Measurements from ENCODE around the gene ERBB3.
A peak's percentile ranks its signal among the peaks of the same experiment; 100 is the strongest.

The ERBB3 gene

DNA sequence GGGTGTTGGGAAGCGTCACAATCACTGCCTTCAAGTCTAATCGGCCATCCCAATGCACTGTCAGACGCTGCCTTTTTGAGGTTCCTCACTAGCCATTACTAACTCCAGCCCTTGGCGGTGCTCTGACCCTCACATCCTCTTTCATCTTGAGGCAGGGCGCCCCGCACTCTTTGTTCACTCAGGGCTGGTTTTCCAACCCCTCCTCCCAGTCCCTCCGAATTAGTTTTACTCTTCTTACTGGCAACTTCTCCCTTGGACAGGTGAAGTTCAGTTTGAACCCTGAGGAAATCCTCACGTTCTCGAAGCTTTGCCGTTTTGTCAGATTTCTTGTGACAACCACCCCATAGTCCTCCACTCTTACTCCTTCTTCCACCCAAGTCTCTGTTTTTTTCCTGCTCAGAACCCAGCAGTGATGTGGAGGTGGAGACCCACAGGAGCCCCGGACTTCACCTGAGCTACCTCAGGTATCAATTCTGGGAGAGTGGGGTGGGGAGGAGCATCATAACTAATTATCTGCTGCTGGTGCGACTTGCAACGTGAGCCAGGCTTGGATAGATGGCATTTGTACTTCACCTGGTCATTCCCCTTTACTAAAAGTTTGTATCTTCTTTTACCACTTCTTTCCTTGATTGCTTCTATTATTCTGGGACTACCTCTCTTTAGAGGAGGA is 38.9 kb downstream of the ERBB3 start:
- TF ChIP-seq, protein P1, sequence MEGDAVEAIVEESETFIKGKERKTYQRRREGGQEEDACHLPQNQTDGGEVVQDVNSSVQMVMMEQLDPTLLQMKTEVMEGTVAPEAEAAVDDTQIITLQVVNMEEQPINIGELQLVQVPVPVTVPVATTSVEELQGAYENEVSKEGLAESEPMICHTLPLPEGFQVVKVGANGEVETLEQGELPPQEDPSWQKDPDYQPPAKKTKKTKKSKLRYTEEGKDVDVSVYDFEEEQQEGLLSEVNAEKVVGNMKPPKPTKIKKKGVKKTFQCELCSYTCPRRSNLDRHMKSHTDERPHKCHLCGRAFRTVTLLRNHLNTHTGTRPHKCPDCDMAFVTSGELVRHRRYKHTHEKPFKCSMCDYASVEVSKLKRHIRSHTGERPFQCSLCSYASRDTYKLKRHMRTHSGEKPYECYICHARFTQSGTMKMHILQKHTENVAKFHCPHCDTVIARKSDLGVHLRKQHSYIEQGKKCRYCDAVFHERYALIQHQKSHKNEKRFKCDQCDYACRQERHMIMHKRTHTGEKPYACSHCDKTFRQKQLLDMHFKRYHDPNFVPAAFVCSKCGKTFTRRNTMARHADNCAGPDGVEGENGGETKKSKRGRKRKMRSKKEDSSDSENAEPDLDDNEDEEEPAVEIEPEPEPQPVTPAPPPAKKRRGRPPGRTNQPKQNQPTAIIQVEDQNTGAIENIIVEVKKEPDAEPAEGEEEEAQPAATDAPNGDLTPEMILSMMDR (IDR thresholded peaks at IDR 0.05; ENCODE audit: borderline replicate concordance, control extremely low read depth, extremely low read depth, insufficient read depth, missing control alignments): no peak
- in situ Hi-C loops (cut with MboI; ENCODE audit: low sequenced_read_pairs, unreplicated experiment): no loop called here
- no peak for DNase-seq (ENCODE audit: low spot score)

DNA sequence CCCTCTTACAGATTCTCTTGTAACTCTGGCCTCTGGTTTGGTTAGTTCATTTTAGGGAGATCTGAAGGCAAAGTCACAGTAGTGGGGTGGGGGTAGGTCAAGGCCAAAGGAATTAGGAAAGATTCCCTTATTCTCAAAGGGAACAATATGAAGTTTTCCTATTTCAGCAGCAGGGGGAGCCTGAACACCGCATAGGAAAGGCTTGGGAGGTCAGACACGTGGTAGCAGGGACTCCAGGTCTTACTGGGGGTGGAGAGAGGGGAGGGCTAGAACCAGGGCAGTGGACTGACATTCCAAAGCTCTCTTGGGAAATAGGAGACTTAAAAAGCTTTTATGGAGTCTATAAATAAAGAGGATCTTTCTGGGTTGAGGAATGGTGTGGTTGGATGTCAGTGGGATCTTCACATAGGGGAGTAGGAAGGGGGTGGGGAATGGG is 39.4 kb downstream of the ERBB3 start:
- DNase-seq (ENCODE audit: low spot score): peak; percentile 73
- TF ChIP-seq, protein P1 (IDR thresholded peaks at IDR 0.05; ENCODE audit: borderline replicate concordance, control extremely low read depth, extremely low read depth, insufficient read depth, missing control alignments): peak; percentile 68
- in situ Hi-C loops (cut with MboI; ENCODE audit: low sequenced_read_pairs, unreplicated experiment): no loop called here

DNA sequence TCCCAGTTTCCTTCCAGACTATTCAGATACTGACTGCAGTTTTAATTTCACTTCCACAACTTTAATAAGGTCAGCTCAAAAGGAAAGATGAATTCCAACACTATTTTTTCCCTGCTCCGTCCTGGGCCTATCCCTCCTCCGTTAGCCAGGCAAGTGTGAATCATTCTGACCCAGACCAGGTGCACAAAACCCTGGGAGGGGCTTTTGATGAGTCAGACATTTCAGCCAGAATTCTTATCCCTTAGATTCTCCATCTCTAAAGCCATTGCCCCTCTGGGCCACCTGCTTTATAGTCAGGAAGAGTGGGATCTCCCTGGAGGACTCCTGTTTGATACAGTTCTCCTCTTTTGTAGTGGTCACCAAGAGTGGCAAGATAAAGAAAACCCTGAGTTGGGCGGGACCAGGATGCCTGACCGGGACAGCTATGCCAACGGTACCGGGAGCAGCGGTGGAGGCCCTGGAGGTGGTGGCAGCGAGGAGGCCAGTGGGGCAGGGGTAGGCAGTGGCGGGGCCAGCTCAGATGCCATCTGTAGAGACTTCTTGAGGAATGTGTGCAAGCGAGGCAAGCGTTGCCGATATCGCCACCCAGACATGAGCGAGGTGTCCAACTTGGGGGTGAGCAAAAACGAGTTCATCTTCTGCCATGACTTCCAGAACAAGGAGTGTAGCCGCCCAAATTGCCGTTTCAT is 40.3 kb downstream of the ERBB3 start:
- TF ChIP-seq, protein P1 (IDR thresholded peaks at IDR 0.05; ENCODE audit: borderline replicate concordance, control extremely low read depth, extremely low read depth, insufficient read depth, missing control alignments): no peak
- DNase-seq (ENCODE audit: low spot score): no peak
- in situ Hi-C loops (cut with MboI; ENCODE audit: low sequenced_read_pairs, unreplicated experiment): no loop called here

DNA sequence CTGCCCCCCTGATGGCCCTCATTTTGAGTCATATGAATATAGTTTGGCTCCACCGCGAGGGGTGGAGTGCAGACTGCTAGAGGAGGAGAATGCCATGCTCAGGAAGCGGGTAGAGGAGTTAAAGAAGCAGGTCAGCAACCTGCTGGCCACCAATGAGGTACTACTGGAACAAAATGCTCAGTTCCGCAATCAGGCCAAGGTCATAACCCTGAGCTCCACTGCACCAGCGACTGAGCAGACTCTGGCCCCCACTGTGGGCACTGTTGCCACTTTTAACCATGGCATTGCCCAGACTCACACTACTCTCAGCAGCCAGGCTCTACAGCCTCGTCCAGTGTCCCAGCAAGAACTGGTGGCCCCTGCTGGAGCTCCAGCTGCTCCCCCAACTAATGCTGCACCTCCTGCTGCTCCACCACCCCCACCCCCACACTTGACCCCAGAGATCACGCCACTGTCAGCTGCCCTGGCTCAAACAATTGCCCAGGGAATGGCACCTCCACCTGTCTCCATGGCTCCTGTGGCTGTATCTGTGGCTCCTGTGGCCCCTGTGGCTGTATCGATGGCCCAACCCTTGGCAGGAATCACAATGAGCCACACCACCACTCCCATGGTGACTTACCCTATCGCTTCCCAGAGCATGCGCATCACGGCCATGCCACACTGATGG is 41.4 kb downstream of the ERBB3 start:
- in situ Hi-C loops (cut with MboI; ENCODE audit: low sequenced_read_pairs, unreplicated experiment): no loop called here
- DNase-seq (ENCODE audit: low spot score): no peak
- TF ChIP-seq, protein P1 (IDR thresholded peaks at IDR 0.05; ENCODE audit: borderline replicate concordance, control extremely low read depth, extremely low read depth, insufficient read depth, missing control alignments): no peak

DNA sequence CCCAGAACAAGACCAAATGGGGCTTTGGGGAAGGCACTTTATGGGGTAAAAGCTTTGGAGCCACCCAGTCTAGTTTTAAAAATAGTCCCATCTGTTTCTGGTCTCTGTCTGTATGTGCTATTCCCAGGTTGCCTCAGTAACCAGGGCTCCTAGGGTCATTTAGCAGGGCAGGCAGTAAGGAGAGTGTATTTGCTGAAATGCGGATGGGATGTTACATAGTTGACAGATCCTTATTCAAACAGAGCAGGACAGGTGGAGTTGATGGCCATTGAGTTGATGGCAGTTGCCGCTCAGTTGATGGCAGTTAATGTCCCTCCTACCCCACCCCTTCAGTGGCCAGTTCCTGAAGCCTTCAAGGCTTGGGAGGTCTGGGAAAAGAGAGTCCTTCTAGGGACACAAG is 42.7 kb downstream of the ERBB3 start:
- no peak for DNase-seq (ENCODE audit: low spot score)
- TF ChIP-seq, protein P1 (IDR thresholded peaks at IDR 0.05; ENCODE audit: borderline replicate concordance, control extremely low read depth, extremely low read depth, insufficient read depth, missing control alignments): no peak
- in situ Hi-C loops (cut with MboI; ENCODE audit: low sequenced_read_pairs, unreplicated experiment): no loop called here

DNA sequence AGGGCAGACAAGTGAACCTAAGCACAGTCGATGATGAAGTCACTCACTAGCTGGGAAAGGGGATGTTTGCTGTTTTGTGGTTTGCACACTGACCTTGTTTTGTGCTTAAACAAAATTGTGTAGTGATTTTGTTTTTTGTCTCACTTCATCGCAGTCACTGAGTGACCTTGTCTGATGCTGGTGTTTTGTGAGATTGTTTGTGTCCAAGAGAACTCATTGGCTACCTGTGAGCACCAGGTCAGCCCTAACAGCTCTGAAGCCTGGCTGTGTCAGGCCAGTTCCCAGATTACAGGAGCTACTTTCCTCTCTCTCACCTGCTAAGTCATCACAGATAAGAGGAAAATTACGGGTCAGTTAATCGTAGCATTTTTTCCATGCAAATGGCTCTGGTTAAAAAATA is 44.2 kb downstream of the ERBB3 start:
- TF ChIP-seq, protein P1 (IDR thresholded peaks at IDR 0.05; ENCODE audit: borderline replicate concordance, control extremely low read depth, extremely low read depth, insufficient read depth, missing control alignments): no peak
- in situ Hi-C loops (cut with MboI; ENCODE audit: low sequenced_read_pairs, unreplicated experiment): no loop called here
- DNase-seq (ENCODE audit: low spot score): no peak
